Raji (cell line): Measurements from ENCODE around the gene CFAP46.

ENCODE experiments used
- POLR2A ChIP-seq: IDR thresholded peaks from 2 replicates; pipeline ENCODE4 v1.6.1; 2011; ENCODE audit warnings: low read depth, low read length, control low read depth; ENCODE audit not compliant: insufficient read depth

CFAP46 gene

GRCh38 chr10:132908621-132909295 lies 33.6 kb downstream of the CFAP46 start:
- no peak for TF ChIP-seq POLR2A

- TF ChIP-seq POLR2A, result no peak
Observed at GRCh38 chr10:132907821-132908620, 34.3 kb downstream of the CFAP46 start.

DNA sequence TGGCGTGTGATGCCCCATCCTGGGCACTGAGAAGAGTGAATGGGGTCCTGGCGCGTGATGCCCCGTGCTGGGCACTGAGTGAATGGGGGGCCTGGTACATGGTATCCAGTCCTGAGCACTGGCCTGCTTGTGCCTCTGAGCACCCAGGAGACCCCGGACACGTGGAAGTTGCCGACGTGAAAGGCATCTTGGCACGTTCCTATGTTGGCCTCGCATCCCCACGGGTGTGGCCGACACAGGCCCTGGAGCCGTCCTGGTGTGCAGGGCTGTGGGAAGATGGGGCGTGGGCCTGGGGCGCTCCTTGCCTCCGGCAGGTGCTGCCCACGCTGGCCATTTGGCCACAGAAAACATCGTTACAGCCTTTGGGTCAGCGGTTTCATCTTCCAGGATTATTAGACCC lies 35.5 kb downstream of the CFAP46 start:
- TF ChIP-seq POLR2A, result no peak

GRCh38 chr10:132906106-132906505 lies 36.3 kb downstream of the CFAP46 start:
- TF ChIP-seq POLR2A, result no peak

- TF ChIP-seq POLR2A, result no peak
Observed at GRCh38 chr10:132905661-132906060, 36.7 kb downstream of the CFAP46 start.

GRCh38 chr10:132904814-132905649 lies 37.3 kb downstream of the CFAP46 start:
- no peak for TF ChIP-seq POLR2A

- TF ChIP-seq POLR2A, result no peak
Observed at GRCh38 chr10:132904181-132904813, 38.1 kb downstream of the CFAP46 start.

DNA sequence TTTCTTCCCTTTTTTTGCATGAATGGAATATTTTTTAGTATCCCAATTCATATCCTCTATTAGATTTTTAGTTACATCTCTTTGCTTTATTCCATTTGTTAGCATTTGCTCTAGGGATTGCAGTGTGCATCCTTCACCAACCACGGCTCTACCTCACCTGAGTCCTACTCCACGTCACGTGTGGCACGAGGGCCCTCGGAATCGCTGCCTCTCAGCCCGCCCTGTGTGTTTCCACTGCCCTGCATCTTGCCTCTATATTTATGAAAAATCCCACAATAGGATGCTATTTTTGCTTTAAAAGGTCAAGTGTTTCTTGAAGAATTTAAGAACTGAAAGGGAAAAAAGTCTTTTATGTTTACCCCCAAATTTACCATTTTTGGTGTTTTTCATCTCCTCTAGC lies 41.0 kb downstream of the CFAP46 start:
- no peak for TF ChIP-seq POLR2A

- no peak for TF ChIP-seq POLR2A
Observed at GRCh38 chr10:132900211-132900756, 42.1 kb downstream of the CFAP46 start.

GRCh38 chr10:132899751-132900065 lies 42.7 kb downstream of the CFAP46 start:
- TF ChIP-seq POLR2A, result no peak

DNA sequence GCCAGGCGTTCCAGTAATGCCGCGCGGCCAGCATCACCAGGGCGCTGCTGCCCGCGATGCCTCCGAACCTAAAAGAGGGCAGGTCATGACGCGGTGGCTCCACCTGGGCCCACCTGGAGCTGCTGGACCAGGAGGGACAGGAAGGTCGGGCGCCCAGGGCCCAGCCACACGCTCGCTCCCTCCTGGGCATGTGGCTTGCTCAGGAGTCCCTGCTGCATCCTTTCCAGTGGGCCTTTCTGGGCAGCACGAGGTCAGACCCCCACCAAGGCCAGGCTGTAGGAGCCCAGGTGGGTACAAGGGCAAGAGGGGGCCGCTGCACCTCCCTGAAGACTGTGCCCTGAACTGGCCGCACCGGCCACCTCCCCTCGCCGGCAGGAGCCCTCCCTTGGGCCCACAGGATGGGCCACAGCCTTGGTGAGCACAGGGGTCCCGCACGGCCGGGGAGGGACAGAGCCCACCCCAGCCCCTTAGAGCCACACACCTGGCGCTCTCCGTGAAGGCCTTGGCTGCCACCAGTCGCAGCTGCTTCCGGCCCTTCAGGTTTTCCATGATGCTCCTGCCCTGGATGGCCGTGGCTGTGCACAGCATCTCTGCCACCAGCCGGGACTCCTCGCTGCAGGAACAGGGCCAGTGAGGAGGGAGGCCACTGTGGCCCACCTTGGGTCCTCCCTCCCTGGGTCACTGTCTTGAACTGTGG lies 43.2 kb downstream of the CFAP46 start:
- no peak for TF ChIP-seq POLR2A

GRCh38 chr10:132898391-132899053 lies 43.8 kb downstream of the CFAP46 start:
- no peak for TF ChIP-seq POLR2A

GRCh38 chr10:132897516-132898381 lies 44.6 kb downstream of the CFAP46 start:
- no peak for TF ChIP-seq POLR2A
